ENCODE data around the gene STAMBPL1. TPM values are rescaled to one million over a fixed set of nuclear protein-coding genes. Genes with fewer than 3 reads are reported as not detected.

The STAMBPL1 gene
- total and polyA plus RNA-seq, 2 donors (not counting 1 experiment from before 2014, with no cell fraction given), result 45.6 to 72.5 TPM

GRCh38 chr10:88898727-88899126 is 18.7 kb downstream of the STAMBPL1 start:
- TF ChIP-seq EZH2 (IDR thresholded peaks at IDR 0.05; ENCODE audit: low read length, missing control alignments), result no peak
- TF ChIP-seq CTCF (conservative IDR thresholded peaks at IDR 0.05 in 1 of 2, IDR thresholded peaks at IDR 0.05 in 1 of 2; ENCODE audit: low read depth in 1 of 2, low read length in 2 of 2), result no peak
- H3K79me2 ChIP-seq (ENCODE audit: control insufficient read depth, insufficient read depth, low read length), result peaks cover 74% of the 10 kb centered on the region
- H3K4me1 ChIP-seq (ENCODE audit: control insufficient read depth, extremely low read depth, insufficient read depth, low read length), result peaks cover 36% of the 10 kb centered on the region

GRCh38 chr10:88899886-88900285 is 19.8 kb downstream of the STAMBPL1 start:
- Histone ChIP-seq H3K4me1 (ENCODE audit: control insufficient read depth, extremely low read depth, insufficient read depth, low read length) (peaks cover 34% of the 10 kb centered on the region), H3K27ac (ENCODE audit: insufficient read depth, low read length) (no peak overlapping the region), H3K9me3 (ENCODE audit: control insufficient read depth, insufficient read depth, low read depth, low read length) (no peaks in the 10 kb centered on the region), H3K36me3 (ENCODE audit: control insufficient read depth, insufficient read depth, low read length) (peaks cover 7% of the 10 kb centered on the region), H3K79me2 (ENCODE audit: control insufficient read depth, insufficient read depth, low read length) (peaks cover 65% of the 10 kb centered on the region), H3K27me3 (ENCODE audit: control insufficient read depth, insufficient read depth, low read length) (no peaks in the 10 kb centered on the region), H4K20me1 (ENCODE audit: control insufficient read depth, extremely low read depth, insufficient read depth, low read length) (no peaks in the 10 kb centered on the region), H2AFZ (ENCODE audit: low read length) (no peak overlapping the region), H3K4me3 (replicated peaks in 1 of 4; ENCODE audit: control extremely low read depth in 1 of 4, insufficient read depth in 1 of 4, low read depth in 3 of 4, low read length in 4 of 4) (no peak overlapping the region), H3K9ac (ENCODE audit: insufficient read depth, low read length) (no peak overlapping the region), H3K4me2 (ENCODE audit: extremely low read depth, insufficient read depth, low read length) (no peak overlapping the region)
- DNase-seq (ENCODE audit: low read depth in 2 of 2), result no peak
- TF ChIP-seq CTCF (conservative IDR thresholded peaks at IDR 0.05 in 1 of 2, IDR thresholded peaks at IDR 0.05 in 1 of 2; ENCODE audit: low read depth in 1 of 2, low read length in 2 of 2), result no peak

More at GRCh38 chr10:88898727-88899126, 18.7 kb downstream of the STAMBPL1 start:
- Histone ChIP-seq H3K9ac (ENCODE audit: insufficient read depth, low read length) (no peak overlapping the region), H2AFZ (ENCODE audit: low read length) (no peak overlapping the region), H3K4me2 (ENCODE audit: extremely low read depth, insufficient read depth, low read length) (no peak overlapping the region), H4K20me1 (ENCODE audit: control insufficient read depth, extremely low read depth, insufficient read depth, low read length) (no peaks in the 10 kb centered on the region), H3K27me3 (ENCODE audit: control insufficient read depth, insufficient read depth, low read length) (no peaks in the 10 kb centered on the region), H3K27ac (ENCODE audit: insufficient read depth, low read length) (no peak overlapping the region), H3K36me3 (ENCODE audit: control insufficient read depth, insufficient read depth, low read length) (peaks cover 2% of the 10 kb centered on the region), H3K9me3 (ENCODE audit: control insufficient read depth, insufficient read depth, low read depth, low read length) (no peaks in the 10 kb centered on the region), H3K4me3 (replicated peaks in 1 of 4; ENCODE audit: control extremely low read depth in 1 of 4, insufficient read depth in 1 of 4, low read depth in 3 of 4, low read length in 4 of 4) (no peak overlapping the region)
- DNase-seq (ENCODE audit: low read depth in 2 of 2), result no peak

GRCh38 chr10:88901206-88901983 is 21.4 kb downstream of the STAMBPL1 start:
- no peak overlapping the region for H3K27ac ChIP-seq (ENCODE audit: insufficient read depth, low read length)
- H3K79me2 ChIP-seq (ENCODE audit: control insufficient read depth, insufficient read depth, low read length), result peaks cover 50% of the 10 kb centered on the region
- no peak overlapping the region for H3K4me2 ChIP-seq (ENCODE audit: extremely low read depth, insufficient read depth, low read length)
- no peaks in the 10 kb centered on the region for H3K9me3 ChIP-seq (ENCODE audit: control insufficient read depth, insufficient read depth, low read depth, low read length)
- H2AFZ ChIP-seq (ENCODE audit: low read length), result no peak overlapping the region
- no peak overlapping the region for H3K4me3 ChIP-seq (replicated peaks in 1 of 4; ENCODE audit: control extremely low read depth in 1 of 4, insufficient read depth in 1 of 4, low read depth in 3 of 4, low read length in 4 of 4)
- H3K36me3 ChIP-seq (ENCODE audit: control insufficient read depth, insufficient read depth, low read length), result peaks cover 7% of the 10 kb centered on the region
- H3K27me3 ChIP-seq (ENCODE audit: control insufficient read depth, insufficient read depth, low read length), result no peaks in the 10 kb centered on the region
- H3K4me1 ChIP-seq (ENCODE audit: control insufficient read depth, extremely low read depth, insufficient read depth, low read length), result peaks cover 20% of the 10 kb centered on the region
- DNase-seq (ENCODE audit: low read depth in 2 of 2), result peak in 1 of 2 donors; percentile 75
- no peak overlapping the region for H3K9ac ChIP-seq (ENCODE audit: insufficient read depth, low read length)
- no peak for TF ChIP-seq EZH2 (IDR thresholded peaks at IDR 0.05; ENCODE audit: low read length, missing control alignments)
- no peak for TF ChIP-seq CTCF (conservative IDR thresholded peaks at IDR 0.05 in 1 of 2, IDR thresholded peaks at IDR 0.05 in 1 of 2; ENCODE audit: low read depth in 1 of 2, low read length in 2 of 2)
- no peaks in the 10 kb centered on the region for H4K20me1 ChIP-seq (ENCODE audit: control insufficient read depth, extremely low read depth, insufficient read depth, low read length)
